Ovary (tissue), 3 donors: ENCODE results near the gene ZC3H7A.

Experiments
- CTCF ChIP-seq, 3 donors: fragments of 450-650 bp in 2 of 3; fragments of 200-600 bp in 1 of 3; IDR thresholded peaks; one replicate each; pipeline versions ENCODE4 v1.5.1 to v1.8.0; 2016 to 2022; ENCODE audit warnings: antibody characterized with exemption in 3 of 3, mild to moderate bottlenecking in 1 of 3
- POLR2A ChIP-seq: fragments of 450-650 bp; IDR thresholded peaks from one replicate; pipeline ENCODE4 v1.6.1; 2017; ENCODE audit warnings: antibody characterized with exemption, mild to moderate bottlenecking, moderate library complexity
- donor health status: DM: no; HTN: no; CAD: no.

- TF ChIP-seq CTCF (IDR thresholded peaks at IDR 0.05) (no peak), POLR2A (no peak)
Measured at GRCh38 chr16:11706180-11706742, 90.8 kb downstream of the ZC3H7A start.
